Measurements from ENCODE around the gene TRPV4. TPM values are rescaled to one million over a fixed set of nuclear protein-coding genes. Genes with fewer than 3 reads are reported as not detected.

Gene TRPV4
- total RNA-seq, 6 donors from 2014 or later = 2.2 to 9.7 (median 5.4) TPM

- H3K27me3 ChIP-seq = no peaks in the 10 kb centered on the region
- peak in 1 of 2 donors; percentile 36 for ATAC-seq (ENCODE audit: low FRiP score in 2 of 2)
- H3K36me3 ChIP-seq = peaks cover 0 to 3% (median 0%) of the 10 kb centered on the region in 4 donors
- peak overlapping the region in 1 of 4 donors; percentile 43 for H3K27ac ChIP-seq
- H3K4me3 ChIP-seq = no peak overlapping the region
- WGBS, 2 donors = 55 to 70% methylated on average over 2 to 3 of the region's 3 CpGs
- peak in 1 of 2 donors; percentile 18 for TF ChIP-seq POLR2AphosphoS5 (IDR thresholded peaks at IDR 0.05)
- no peak for TF ChIP-seq CTCF (IDR thresholded peaks at IDR 0.05)
- DNase-seq = peak in 1 of 2 donors; percentile 27
- peaks cover 0 to 6% (median 2%) of the 10 kb centered on the region in 4 donors for H3K9me3 ChIP-seq
- peaks cover 8 to 27% (median 18%) of the 10 kb centered on the region in 4 donors for H3K4me1 ChIP-seq
Observed at GRCh38 chr12:109763201-109763841, 69.9 kb downstream of the TRPV4 start.

GRCh38 chr12:109762673-109763191, 70.5 kb downstream of the TRPV4 start:
- Histone ChIP-seq H3K4me1 (peaks cover 8 to 27% (median 18%) of the 10 kb centered on the region in 4 donors), H3K27me3 (no peaks in the 10 kb centered on the region), H3K9me3 (peaks cover 0 to 6% (median 2%) of the 10 kb centered on the region in 4 donors), H3K36me3 (no peaks in the 10 kb centered on the region), H3K27ac (peak overlapping the region in 1 of 4 donors; percentile 43), H3K4me3 (no peak overlapping the region)
- no peak for TF ChIP-seq EP300 (IDR thresholded peaks at IDR 0.05)
- no peak for DNase-seq
- ATAC-seq (ENCODE audit: low FRiP score in 2 of 2) = no peak
- 95 to 100% methylated on average over 1 to 2 of the region's 2 CpGs for WGBS, 2 donors

GRCh38 chr12:109762071-109762672, 71.0 kb downstream of the TRPV4 start:
- Histone ChIP-seq H3K4me3 (no peak overlapping the region), H3K27ac (no peak overlapping the region), H3K36me3 (no peaks in the 10 kb centered on the region), H3K4me1 (peaks cover 8 to 27% (median 18%) of the 10 kb centered on the region in 4 donors), H3K27me3 (no peaks in the 10 kb centered on the region), H3K9me3 (peaks cover 0 to 6% (median 2%) of the 10 kb centered on the region in 4 donors)
- DNase-seq (peak in 1 of 2 donors; percentile 17), ATAC-seq (ENCODE audit: low FRiP score in 2 of 2) (no peak)
- no peak for TF ChIP-seq POLR2AphosphoS5 (IDR thresholded peaks at IDR 0.05)
- no peak for TF ChIP-seq CTCF (IDR thresholded peaks at IDR 0.05)
- no peak for TF ChIP-seq POLR2A (IDR thresholded peaks at IDR 0.05)
- TF ChIP-seq EP300 (IDR thresholded peaks at IDR 0.05) = no peak
- WGBS, 2 donors = 73 to 81% methylated on average over 9 to 12 of the region's 12 CpGs

- Histone ChIP-seq H3K9me3 (peaks cover 0 to 14% (median 3%) of the 10 kb centered on the region in 4 donors), H3K4me3 (no peak overlapping the region), H3K27ac (no peak overlapping the region), H3K27me3 (no peaks in the 10 kb centered on the region), H3K36me3 (no peaks in the 10 kb centered on the region), H3K4me1 (peaks cover 8 to 27% (median 18%) of the 10 kb centered on the region in 4 donors)
- no peak for TF ChIP-seq POLR2AphosphoS5 (IDR thresholded peaks at IDR 0.05)
- TF ChIP-seq POLR2A (IDR thresholded peaks at IDR 0.05) = no peak
- no peak for TF ChIP-seq EP300 (IDR thresholded peaks at IDR 0.05)
- TF ChIP-seq CTCF (IDR thresholded peaks at IDR 0.05) = no peak
- ATAC-seq (ENCODE audit: low FRiP score in 2 of 2) (peak in 1 of 2 donors; percentile 3), DNase-seq (peak in 1 of 2 donors; percentile 10)
- WGBS, 2 donors = 55 to 81% methylated on average over 6 to 16 of the region's 16 CpGs
Observed at GRCh38 chr12:109760930-109761921, 72.0 kb downstream of the TRPV4 start.
